Activated CD4-positive, alpha-beta T cell treated with anti-CD3 and anti-CD28 coated beads, Interleukin-2, amount 50 U/mL, for 16 hours (primary cell): ENCODE measurements around the gene HEYL.
A peak's percentile ranks its signal among the peaks of the same experiment; 100 is the strongest.

Source experiments
- DNase-seq: peaks from one replicate; pipeline ENCODE4 v3.0.0-alpha.2; 2020

HEYL gene

DNA sequence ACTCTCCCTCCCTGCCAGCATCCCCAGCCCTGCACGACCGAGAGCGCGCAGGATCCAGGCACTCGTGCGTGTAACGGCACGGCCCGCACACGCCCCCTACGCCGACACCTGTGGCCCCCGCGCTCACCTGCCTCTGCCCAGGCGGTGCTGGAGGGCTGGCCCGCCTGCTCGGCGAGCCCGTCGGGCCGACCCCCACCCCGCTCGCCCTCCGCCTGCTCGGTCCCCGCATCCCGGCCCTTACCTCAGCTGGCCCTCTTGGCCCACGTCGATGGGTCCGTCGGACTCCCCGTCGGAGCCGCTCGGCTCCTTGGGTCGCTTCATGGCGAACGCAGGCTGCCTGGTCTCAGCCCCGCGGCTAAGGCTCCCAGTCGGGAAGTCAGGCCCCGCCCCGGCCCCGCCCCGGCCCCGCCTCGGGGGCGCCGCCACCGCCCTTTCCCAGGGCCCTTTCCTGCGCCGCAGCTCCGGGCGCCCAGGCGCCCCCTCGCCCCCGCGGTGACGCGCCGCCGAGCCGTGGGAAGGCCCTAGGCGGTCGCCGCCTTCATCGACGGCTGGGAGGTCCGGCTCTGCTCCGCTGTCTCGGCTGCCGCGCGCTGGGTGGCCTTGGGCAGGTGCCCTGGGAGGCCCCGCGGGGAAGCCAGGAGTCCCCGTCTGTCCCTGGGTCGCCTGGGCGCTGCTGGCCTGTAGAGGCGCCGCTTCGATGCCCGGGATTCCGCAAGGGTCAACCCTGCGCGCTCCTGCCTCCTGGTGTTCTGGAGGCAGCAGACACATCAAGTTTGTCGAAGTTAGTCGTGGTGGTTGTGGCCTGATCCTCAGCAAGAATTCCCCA is at the start of gene HEYL:
TSS of gene HEYL (minus strand) at position 339 of the 826 bp plus-strand sequence. CDS start at position 321, 18 bp downstream.
- peak; percentile 62 for DNase-seq

DNA sequence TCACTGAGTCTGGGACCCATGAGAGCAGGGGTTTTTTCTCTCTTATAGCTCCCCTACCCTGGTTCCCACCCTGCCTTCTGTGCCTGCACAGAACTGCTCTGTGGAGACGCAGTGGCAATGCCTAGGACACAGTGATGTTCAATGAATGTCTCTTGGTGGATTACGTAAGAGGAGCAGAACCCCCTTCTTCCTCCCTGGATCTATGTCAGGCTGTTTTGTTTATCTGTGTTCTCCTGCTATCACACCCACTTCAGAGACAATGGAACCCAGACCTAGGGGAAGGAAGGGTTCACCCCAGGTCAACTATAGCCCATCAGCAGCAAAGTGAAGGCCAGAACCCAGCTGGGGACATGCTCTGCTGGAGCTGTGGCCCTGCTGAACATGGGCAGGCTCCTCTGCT is 49.8 kb upstream of the HEYL start:
- DNase-seq, result no peak

DNA sequence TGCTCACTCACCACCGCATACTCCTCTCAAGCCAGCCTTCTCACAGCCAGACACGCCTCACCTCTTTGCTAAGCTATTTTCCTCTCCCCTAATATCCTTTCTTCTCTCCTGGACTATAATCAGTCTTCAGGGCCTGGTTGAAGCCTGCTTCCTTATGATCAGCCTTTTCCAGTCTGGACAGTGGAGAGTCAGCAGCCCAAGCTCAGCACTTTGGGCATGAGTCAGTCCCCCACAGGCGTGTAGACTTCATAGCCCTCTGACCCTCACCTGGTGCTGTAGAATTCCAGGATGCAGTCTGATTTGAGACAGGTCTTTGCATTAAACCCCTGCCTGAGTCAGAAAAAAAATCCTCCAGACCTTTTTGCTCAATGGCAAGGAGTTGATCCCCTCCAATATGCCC is 49.3 kb upstream of the HEYL start:
- DNase-seq, result no peak

DNA sequence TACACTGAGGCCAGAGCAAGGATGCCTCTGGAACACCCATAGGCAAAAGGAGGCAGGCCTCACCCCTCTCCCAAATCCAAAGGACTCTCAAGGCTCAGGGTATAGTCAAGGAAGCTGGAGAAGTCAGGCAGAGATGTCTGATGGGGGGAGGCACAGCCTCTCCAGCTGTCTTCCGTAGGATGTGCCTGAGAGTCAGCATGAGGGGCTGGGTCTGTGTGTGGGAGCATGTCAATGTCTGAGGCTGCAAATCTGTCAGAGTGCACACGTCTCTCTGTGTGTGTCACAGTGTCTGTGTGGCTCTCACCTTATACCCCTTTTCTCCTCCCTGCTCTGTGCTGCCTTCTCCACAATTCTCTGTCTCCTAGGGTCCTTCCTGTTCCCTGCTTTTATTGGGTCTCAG is 47.8 kb upstream of the HEYL start:
- no peak for DNase-seq

DNA sequence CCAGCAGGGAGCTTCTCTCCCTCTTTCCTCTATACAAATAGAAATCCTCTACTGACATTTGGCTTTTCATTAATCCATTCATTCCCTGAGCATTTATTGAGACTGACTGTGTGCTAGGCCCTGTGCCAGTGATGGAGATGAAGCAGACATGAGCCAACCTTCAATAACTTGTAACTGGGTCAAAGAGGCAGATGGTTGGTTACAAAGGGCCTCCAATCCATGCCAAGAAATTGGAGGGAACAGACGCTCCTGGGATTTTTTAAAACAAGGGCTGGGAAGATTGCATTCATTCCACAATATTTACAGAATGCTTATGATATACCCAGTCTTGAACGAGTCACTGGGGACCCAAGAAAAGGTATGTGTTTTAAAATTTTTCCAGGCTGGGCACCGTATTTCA is 45.6 kb upstream of the HEYL start:
- DNase-seq, result no peak

DNA sequence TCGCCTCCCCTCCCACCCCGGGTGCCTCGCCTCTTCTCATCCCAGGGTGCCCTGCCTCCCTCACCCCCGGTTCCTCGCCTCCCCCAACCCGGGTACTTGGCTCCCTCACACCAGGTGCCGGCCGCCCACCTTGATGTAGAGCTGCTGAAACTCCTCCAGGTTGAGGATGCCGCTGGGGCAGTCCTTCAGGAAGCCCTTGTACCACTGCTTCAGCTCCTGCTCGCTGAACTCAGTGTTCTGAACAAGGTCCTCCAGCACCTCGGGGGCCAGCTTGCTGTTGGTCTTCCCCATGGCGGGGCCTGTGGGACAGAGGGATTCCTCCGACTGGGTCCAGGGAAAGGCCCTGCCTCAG is 44.8 kb upstream of the HEYL start:
- no peak for DNase-seq

DNA sequence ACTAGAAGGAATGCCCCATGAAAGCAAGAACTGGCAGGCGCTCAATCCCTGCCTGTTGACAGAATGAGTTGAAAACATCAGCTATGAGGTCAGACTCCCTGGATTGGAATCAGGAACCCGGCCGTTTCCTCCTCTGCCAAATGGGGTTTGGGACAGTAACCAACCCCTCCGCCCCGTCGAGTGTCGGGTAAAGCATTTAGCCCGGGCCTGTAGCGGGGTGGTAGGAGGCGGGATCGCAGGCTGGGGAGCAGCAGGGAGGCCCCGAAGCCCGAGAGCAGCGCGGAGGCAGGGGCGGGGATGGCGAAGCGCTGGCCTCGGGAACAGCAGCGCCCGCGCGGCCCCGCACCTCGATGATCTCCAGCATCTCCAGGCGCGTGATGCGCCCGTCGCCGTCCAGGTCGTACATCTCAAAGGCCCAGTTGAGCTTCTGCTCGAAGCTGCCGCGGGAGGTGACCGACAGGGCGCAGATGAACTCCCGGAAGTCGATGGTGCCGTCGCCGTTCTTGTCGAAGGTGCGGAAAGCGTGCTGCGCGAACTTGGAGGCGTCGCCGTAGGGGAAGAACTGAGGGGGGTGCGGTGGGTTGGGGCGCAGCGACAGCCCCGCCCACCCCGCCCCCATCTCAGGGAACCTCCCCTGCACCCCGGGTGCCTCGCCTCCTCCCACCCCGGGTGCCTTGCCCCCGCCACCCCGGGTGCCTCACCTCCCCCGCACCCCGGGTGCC is 44.3 kb upstream of the HEYL start:
- no peak for DNase-seq

DNA sequence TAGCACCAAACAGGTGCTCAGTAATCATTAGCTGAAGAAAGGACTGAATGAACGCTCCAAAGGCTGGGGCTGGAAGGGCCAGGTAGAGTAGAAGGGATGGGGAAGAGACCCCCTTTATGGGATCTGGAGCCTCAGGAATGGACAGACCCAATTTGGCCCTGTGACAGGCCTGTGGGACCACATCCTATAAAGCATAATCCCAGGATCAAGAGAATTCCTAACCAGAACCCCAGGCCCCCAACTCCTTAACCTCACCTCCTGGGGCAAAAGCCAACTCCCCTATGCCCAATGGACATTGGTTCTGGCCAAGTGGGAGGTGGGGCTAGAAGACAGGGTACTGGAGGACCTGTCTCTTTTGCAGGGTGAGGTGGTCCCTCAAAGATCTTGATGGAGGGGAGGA is 42.6 kb upstream of the HEYL start:
- DNase-seq, result no peak

DNA sequence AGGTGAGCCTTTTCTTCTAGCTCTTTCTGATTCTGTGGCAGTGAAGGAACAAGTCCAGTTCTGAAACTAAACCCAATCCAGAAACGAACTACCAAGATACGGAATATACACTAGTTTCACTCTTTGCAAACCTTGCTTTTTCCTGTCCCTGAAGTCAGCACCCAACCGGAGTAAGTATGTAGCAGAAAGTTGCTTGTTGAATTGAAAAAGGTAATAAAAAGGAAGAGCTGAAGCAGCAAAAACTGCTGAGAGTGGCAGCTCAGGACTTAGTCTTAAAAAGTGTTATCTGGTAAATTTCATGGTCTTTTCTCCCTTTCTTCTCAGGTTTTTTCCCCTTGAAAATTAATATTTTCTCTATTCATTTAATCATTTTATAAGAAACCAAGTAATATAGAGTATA is 41.9 kb upstream of the HEYL start:
- no peak for DNase-seq

DNA sequence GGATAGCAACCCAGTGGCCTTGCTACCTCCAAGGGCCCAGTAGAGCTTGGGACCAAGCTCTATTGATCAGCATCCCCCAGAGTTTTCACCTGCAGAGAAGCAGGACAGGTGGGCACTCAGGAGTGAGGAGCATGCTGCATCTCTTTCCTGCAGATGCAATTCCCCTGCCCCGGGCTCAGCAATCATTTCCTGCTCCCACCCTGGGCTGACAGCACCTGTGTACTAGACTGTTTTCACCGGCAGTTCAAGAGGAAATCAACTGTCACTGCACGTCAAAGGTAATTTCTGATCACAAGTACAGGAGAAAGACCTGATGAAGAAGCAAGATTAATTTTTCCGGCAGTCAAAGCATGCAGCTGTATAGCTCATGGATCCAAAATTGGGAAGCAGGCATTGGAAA is 41.3 kb upstream of the HEYL start:
- DNase-seq, result no peak

DNA sequence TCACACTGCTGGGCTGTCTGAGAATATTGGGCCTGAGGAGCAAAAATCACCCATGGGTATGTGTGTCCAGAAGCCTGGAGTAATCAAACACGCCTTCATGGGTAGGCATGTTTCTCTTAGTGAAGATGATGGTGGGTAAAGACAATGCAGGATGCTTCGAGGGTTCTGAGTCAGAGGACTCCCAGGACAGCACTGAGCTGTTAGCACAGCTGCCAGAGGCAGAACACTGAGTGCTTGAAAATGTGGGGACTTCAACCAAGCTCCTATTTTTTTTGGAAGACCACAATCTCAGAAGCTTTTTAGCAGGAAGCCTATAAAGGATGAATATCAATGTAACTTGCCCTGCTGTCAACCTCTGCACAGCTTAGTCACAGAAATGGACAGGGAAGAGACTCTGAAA is 40.4 kb upstream of the HEYL start:
- no peak for DNase-seq

DNA sequence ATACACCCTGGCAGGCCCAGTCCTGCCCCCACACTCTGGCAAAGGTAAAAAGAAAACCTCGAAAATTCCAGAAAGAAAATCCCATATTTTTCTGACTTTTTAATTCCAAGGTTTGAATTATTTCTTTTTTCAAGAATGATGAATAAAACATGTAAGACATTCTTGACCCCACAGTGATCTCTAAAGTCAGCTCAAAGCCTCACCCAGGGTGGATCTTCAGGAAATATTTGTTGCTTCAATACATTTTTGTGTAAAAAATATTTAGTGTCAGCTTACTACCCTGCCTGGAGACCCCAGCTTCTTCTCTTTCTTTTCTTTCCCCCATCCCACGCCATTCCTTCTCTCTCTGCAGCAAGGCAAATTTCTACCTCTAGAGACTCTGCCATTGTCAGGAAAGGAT is 39.4 kb upstream of the HEYL start:
- DNase-seq, result no peak

DNA sequence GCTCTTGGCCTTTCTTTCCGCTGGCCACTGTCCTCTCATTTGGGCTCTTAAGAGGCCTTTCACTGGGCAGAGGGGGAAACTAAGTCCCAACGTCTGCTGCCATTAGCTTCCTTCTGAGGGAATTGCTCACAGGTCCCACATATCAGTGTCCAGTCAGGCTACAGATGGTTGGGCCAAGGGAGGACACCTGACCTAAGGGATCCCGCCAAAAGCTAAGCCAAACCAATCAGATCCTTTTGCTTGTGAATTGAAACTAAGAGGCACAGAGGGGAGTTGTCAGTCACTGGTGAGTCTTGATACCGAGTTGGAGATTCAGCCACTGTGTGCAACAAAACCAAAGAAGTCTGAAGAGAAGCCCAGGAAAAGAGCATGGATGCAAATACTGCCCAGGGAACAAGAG is 38.2 kb upstream of the HEYL start:
- DNase-seq, result no peak

DNA sequence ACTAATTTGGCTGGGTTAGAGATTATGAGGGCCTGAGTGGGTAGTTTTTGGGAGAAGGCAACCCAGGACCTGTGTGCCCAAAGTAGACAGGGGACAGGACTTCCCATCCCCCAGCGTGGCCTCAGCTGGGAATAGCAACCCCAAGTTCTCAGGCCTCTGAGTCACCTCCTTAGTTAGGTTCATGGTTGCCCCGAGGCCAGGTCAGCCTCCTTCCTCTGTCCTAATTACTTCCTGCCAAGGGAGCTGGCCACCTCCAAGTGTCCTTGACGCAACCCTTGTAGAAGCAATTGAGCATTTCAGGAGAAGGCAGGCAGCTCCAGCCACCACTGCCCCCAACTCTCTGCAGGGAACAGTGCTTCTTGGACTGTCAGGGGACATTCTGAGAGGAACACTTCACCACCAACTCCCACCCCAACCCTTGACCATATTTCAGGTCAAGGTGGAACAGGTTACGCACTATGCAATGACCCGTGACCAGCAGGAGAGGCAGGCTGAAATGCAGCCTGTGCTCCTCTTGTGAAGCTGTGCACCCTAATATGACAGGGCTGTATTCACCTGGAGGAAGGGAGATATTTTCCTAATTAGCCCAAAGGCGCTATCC is 37.6 kb upstream of the HEYL start:
- DNase-seq, result no peak

DNA sequence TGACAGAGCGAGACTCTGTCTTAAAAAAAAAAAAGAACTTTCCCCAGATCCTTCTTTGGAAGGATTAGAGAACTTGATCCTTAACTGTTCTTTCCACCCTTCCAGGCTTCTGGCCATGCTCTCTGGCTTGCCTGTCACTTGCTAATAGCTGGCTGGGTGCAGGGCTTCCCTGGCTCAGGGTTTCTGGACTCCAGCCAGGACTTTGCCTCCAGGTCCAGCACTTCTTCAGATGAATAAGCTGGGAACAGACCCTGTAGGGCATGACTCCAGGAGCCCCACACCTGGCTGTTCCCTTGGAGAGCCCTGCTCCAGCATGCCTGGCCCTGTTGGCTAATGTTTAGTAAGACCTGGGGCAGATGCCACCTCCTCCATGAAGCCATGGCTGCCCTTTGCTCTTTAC is 35.8 kb upstream of the HEYL start:
- DNase-seq, result no peak

DNA sequence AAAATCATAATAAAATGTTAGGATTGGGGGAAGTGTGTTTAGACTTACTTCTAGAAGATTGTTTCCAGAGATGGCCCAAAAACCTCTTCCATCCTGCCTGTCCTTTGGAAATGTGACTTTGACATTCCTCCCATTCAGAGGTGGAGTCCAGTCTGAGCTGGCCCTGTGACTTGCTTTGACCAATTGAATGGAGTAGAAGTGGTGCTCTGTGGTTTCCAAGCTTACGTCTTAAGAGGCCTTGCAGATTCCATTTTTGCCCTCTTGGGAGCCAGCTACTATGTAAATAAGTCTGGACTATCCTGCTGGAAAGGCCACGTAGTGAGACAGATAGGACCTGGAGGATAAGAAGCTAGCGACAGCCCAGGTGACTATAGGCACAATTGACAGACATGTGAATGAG is 33.8 kb upstream of the HEYL start:
- no peak for DNase-seq

DNA sequence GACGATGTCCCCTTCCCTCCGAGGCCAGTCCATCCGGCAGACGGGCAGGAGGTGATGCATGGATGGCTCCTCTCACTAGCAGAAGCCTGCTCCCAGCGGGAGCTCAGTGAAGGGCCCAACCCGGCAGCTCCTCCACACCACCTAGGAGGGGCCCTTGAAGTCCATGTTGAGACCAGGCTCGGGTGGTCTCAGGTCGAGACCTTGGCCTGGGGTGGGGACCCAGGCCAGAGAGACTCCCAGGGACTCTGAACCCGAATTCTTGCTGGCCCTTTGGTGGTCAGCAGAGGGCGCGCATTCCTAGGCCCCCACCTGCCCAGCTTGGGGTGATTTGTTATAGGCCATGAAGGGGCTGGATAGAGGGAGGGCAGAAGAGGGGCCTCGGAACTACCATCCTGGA is 33.1 kb upstream of the HEYL start:
- DNase-seq, result peak; percentile 21

DNA sequence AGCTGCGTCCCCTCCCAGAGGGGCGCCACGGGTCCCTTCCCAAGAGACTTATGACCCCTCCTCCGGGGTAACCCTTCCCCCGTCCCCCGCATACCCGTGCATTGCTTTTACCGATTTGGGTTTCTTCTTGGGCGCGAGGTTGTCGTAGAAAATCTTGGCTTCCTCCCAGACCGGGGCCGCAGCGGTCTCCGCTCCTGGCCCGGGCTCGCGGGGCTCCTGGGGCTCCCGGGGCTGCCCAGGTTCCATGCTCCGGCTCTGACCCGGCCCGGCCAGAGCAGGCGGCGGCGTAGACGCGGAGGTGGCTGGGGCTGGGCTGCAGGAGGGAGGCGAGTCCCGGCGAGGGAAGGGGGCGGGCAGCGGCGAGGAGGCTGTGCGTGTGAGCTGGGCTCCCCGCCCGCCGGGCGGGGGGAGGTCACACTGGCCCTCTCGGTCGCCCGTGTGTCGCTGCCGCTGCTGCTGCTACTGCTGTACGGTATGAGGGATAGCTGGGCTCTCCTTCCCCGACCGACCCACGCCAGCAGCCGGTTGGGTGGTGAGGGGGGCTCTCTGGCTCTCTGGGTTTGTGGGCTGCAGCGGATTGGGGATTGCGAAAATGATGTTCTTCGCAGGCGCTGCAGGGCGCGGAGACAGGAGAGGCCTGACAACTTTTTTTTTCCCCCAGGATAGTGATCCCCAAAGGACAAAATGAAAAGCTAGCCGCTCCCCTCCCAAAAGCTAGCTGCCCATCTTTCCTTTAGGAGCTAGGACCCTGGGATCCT is 32.5 kb upstream of the HEYL start, which contains the start of gene NT5C1A:
TSS of gene NT5C1A (minus strand) at position 315 of the 758 bp plus-strand sequence. CDS start at position 246, 69 bp downstream.
- peak; percentile 43 for DNase-seq

DNA sequence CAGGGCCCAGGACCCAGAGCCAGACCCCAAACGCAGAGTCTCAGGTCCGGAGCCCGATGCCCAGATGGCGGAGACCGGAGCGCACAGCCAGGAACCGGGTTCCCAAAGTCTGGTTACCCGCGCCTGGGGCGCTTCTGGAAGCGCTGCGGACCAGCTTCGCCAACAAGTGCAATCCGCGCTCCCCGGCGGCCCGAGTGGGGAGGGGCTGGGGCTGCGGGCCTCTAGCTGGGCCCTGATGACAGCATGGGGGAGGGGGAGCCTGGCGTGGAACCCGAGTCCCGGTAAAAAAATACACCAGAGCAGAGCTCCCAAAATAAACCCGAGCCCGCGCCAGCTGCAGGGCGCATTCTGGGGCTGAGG is 32.0 kb upstream of the HEYL start:
- DNase-seq, result no peak

DNA sequence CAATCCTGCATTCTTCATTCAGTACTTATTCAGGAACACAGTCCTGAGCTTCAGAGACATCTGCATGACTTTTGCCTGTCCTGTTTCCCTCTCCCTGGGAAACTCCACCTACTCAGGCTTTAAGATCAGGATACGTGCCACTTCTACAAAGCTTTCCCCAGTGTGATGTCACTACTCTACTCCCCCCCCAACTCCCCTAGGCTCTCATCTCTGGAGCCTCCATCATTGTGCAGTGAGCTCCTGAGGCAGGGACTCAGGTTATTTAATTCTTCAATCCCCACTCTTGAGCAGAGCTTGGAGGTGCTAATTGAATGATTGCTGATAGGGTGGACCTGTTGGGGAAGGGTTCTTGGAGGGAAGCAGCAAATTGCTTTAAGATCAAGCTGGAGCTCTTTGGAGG is 31.2 kb upstream of the HEYL start:
- no peak for DNase-seq

DNA sequence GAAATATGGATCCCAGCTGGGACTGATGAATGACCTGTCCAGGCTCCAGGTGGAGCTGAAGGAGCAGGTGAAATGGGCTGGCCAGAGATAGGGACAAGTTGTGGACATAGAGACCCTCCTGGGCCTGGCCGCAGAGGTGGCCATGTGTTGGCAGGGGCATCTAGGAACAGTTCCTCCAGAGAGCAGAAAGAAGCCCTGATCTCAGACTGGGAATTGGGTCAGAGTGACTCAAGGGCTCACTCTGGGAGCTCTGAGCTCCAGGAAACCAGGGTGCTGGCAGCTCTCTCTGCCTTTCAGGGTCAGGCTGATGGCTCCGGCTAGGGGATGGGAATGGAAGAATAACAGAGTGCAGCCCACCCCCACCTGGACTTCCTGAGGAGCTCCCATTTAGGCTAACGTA is 29.5 kb upstream of the HEYL start:
- no peak for DNase-seq

DNA sequence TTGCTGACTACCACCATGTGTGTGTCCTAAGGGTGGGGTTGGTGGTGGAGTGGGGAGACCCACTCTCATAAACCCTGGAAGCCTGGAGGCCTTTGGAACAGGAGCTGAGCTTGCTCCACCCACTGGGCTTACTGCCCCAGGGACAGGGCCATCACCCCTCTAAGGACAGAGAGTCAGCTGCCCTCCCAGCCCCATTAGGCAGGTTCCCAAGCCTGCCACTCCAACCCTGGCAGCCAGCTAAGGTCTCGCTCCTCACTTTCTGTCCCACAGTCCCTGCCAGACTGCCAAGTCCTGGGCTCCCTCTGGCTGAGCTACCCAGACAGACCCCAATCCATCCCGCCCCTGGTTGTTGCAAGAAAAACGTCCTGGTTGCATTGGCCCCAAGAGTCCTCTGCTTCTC is 28.7 kb upstream of the HEYL start:
- DNase-seq, result no peak

DNA sequence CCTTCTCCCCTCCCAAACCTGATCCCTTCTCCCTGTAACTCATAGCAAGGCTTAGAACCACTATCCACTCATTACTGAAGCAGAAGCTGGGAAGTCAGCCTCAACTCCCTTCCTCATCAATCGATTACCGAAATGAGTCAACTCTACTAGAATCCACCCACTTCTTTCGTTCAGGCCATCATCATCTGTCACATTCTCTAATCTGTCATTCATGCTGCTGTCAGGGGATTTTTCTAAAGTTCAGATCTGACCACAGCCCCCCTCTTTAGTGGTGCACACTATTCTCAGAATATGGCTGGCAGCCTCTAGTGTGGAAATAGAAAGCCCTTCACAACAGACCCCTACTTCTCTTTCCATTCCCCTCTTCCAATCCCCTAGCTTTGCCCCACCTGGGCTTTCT is 27.3 kb upstream of the HEYL start:
- DNase-seq, result peak; percentile 89

DNA sequence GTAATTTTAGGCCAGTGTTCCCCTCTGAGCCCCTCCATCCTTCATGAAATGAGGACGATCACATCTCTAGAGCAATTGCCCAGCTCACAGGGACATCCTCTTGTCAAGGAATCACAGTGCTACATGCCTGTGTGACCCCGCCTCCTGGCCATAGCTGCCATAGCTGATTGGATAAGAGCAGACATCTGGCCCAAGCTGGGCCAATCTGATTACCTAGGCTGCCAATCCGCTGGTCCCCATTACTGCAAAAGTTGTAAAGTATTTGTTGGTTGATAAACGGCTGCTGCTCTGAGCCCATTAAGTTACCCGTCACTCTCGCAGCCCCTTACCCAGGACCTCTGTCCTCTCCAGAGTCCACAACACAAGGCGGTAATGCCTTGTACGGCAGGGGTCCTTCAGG is 24.1 kb upstream of the HEYL start:
- DNase-seq, result no peak
